Left ventricle myocardium inferior (tissue), 1 donor: ENCODE results near the gene SOX6. TPM values are rescaled to one million over a fixed set of nuclear protein-coding genes. Genes with fewer than 3 reads are reported as not detected.

Experiments
- DNase-seq: peaks from one replicate; pipeline ENCODE4 v3.0.0-alpha.2; 2020
- H3K27ac ChIP-seq: fragments of 200-600 bp; replicated peaks from 2 replicates; pipeline ENCODE4 v1.8.0; 2021
- H3K27me3 ChIP-seq: fragments of 200-600 bp; 2 replicates; pipeline ENCODE4 v1.8.0; 2021; ENCODE audit warnings: low read depth
- H3K36me3 ChIP-seq: fragments of 200-600 bp; 2 replicates; pipeline ENCODE4 v1.8.0; 2021
- H3K4me1 ChIP-seq: fragments of 200-600 bp; 2 replicates; pipeline ENCODE4 v1.8.0; 2021
- H3K4me3 ChIP-seq: fragments of 200-600 bp; 2 replicates; pipeline ENCODE4 v1.8.0; 2021; ENCODE audit warnings: mild to moderate bottlenecking, moderate library complexity
- H3K9me3 ChIP-seq: fragments of 200-600 bp; replicated peaks from 2 replicates; pipeline ENCODE4 v1.8.0; 2021
- CTCF ChIP-seq: fragments of 200-600 bp; IDR thresholded peaks from 2 replicates; pipeline ENCODE4 v1.8.0; 2021; ENCODE audit warnings: antibody characterized with exemption, mild to moderate bottlenecking, borderline replicate concordance
- intact Hi-C: fragments of 100-400 bp; cut with micrococcal nuclease; formaldehyde crosslinking; loops from one replicate; pipeline ENCODE4 v1.11.0; 2022
- total RNA-seq: library from RNA; stranded (reverse); fragmentation: NEBNext Ultra II Directional; extraction: Animal tissue kit (Norgen Biotek cat#: 25700); gene quantifications from one replicate; pipeline ENCODE4 v1.2.1, GENCODE V29; 2021
- donor health status: DM: no; HTN: yes; CAD: no; lungs with severe emphysema.

Gene SOX6
- total RNA-seq, 1 donor from 2014 or later = 20.2 TPM

- no peaks in the 10 kb centered on the region for H3K9me3 ChIP-seq
- no peaks in the 10 kb centered on the region for H3K36me3 ChIP-seq
- H3K27me3 ChIP-seq = no peaks in the 10 kb centered on the region
- H3K27ac ChIP-seq = peak overlapping the region; percentile 76
- H3K4me1 ChIP-seq = peaks cover 38% of the 10 kb centered on the region
- no peak overlapping the region for H3K4me3 ChIP-seq
- DNase-seq = no peak
- intact Hi-C loops = no loop called here
- TF ChIP-seq CTCF = no peak
Measured at GRCh38 chr11:16195651-16196050, 160.7 kb downstream of the SOX6 start.

- no peaks in the 10 kb centered on the region for H3K36me3 ChIP-seq
- TF ChIP-seq CTCF = no peak
- peak overlapping the region; percentile 76 for H3K27ac ChIP-seq
- intact Hi-C loops = no loop called here
- H3K4me1 ChIP-seq = peaks cover 38% of the 10 kb centered on the region
- no peaks in the 10 kb centered on the region for H3K27me3 ChIP-seq
- H3K9me3 ChIP-seq = no peaks in the 10 kb centered on the region
- no peak for DNase-seq
- H3K4me3 ChIP-seq = no peak overlapping the region
Measured at GRCh38 chr11:16194566-16194965, 161.8 kb downstream of the SOX6 start.

GRCh38 chr11:16193897-16194381, 162.4 kb downstream of the SOX6 start:
- Histone ChIP-seq H3K27me3 (no peaks in the 10 kb centered on the region), H3K36me3 (no peaks in the 10 kb centered on the region), H3K4me1 (peaks cover 38% of the 10 kb centered on the region), H3K4me3 (no peak overlapping the region), H3K9me3 (no peaks in the 10 kb centered on the region), H3K27ac (peak overlapping the region; percentile 76)
- no peak for DNase-seq
- intact Hi-C loops = no loop called here
- no peak for TF ChIP-seq CTCF

GRCh38 chr11:16191868-16192240, 164.5 kb downstream of the SOX6 start:
- H3K4me3 ChIP-seq = no peak overlapping the region
- no peak for TF ChIP-seq CTCF
- intact Hi-C loops = no loop called here
- no peak for DNase-seq
- peak overlapping the region; percentile 1 for H3K27ac ChIP-seq
- H3K36me3 ChIP-seq = no peaks in the 10 kb centered on the region
- H3K27me3 ChIP-seq = no peaks in the 10 kb centered on the region
- peaks cover 38% of the 10 kb centered on the region for H3K4me1 ChIP-seq
- no peaks in the 10 kb centered on the region for H3K9me3 ChIP-seq

- no peaks in the 10 kb centered on the region for H3K9me3 ChIP-seq
- TF ChIP-seq CTCF = peak; percentile 46
- H3K27me3 ChIP-seq = no peaks in the 10 kb centered on the region
- H3K4me3 ChIP-seq = no peak overlapping the region
- H3K36me3 ChIP-seq = no peaks in the 10 kb centered on the region
- H3K4me1 ChIP-seq = peaks cover 38% of the 10 kb centered on the region
- DNase-seq = no peak
- H3K27ac ChIP-seq = peak overlapping the region; percentile 1
- intact Hi-C loops = no loop called here
Measured at GRCh38 chr11:16191212-16191867, 165.0 kb downstream of the SOX6 start.
